Neural crest cell (in vitro differentiated cells): Measurements from ENCODE around the gene CCDC91. TPM values are rescaled to one million over a fixed set of nuclear protein-coding genes. Genes with fewer than 3 reads are reported as not detected.

ENCODE experiments used
- DNase-seq: peaks from one replicate; pipeline ENCODE4 v3.0.0; 2021; ENCODE audit warnings: low read depth, mixed read lengths, low spot score
- H3K27ac Mint-ChIP-seq: one replicate; pipeline ENCODE4 v1.8.0; 2021; ENCODE audit warnings: mild to moderate bottlenecking, mixed read lengths; ENCODE audit not compliant: unreplicated experiment
- H3K27me3 Mint-ChIP-seq: 2 replicates; pipeline ENCODE4 v1.8.0; 2021; ENCODE audit warnings: low read depth, mild to moderate bottlenecking, mixed read lengths
- H3K36me3 Mint-ChIP-seq: 2 replicates; pipeline ENCODE4 v1.8.0; 2021; ENCODE audit warnings: low read depth, mild to moderate bottlenecking, mixed read lengths
- H3K4me1 Mint-ChIP-seq: 2 replicates; pipeline ENCODE4 v1.8.0; 2021; ENCODE audit warnings: mixed read lengths
- H3K4me3 Mint-ChIP-seq: one replicate; pipeline ENCODE4 v1.8.0; 2021; ENCODE audit warnings: mild to moderate bottlenecking, mixed read lengths
- H3K9me3 Mint-ChIP-seq: 2 replicates; pipeline ENCODE4 v1.8.0; 2021; ENCODE audit warnings: mixed read lengths
- CTCF ChIP-seq: fragments of 200-600 bp; sonication (generic); conservative IDR thresholded peaks from 2 replicates; pipeline ENCODE4 v1.5.0; 2021; ENCODE audit warnings: antibody characterized with exemption, mild to moderate bottlenecking
- total RNA-seq: library from RNA; stranded (reverse); gene quantifications from 2 replicates; pipeline ENCODE4 v1.2.1, GENCODE V29; 2021

The CCDC91 gene
- total RNA-seq, 1 donor from 2014 or later: 13.9 TPM

- H3K4me1 Mint-ChIP-seq: no peaks in the 10 kb centered on the region
- no peak overlapping the region for H3K27ac Mint-ChIP-seq
- no peak overlapping the region for H3K4me3 Mint-ChIP-seq
- no peaks in the 10 kb centered on the region for H3K36me3 Mint-ChIP-seq
- no peaks in the 10 kb centered on the region for H3K27me3 Mint-ChIP-seq
- TF ChIP-seq CTCF: no peak
- H3K9me3 Mint-ChIP-seq: no peaks in the 10 kb centered on the region
- no peak for DNase-seq
These were observed 392.6 kb downstream of the CCDC91 start for GRCh38 chr12:28582672-28583376.

GRCh38 chr12:28583701-28584261 lies 393.5 kb downstream of the CCDC91 start:
- no peak for DNase-seq

GRCh38 chr12:28585146-28585545 lies 394.9 kb downstream of the CCDC91 start:
- no peaks in the 10 kb centered on the region for H3K27me3 Mint-ChIP-seq
- no peak overlapping the region for H3K27ac Mint-ChIP-seq
- no peaks in the 10 kb centered on the region for H3K36me3 Mint-ChIP-seq
- no peak for TF ChIP-seq CTCF
- no peak overlapping the region for H3K4me3 Mint-ChIP-seq
- H3K9me3 Mint-ChIP-seq: no peaks in the 10 kb centered on the region
- no peak for DNase-seq
- no peaks in the 10 kb centered on the region for H3K4me1 Mint-ChIP-seq

More at GRCh38 chr12:28583701-28584261, 393.5 kb downstream of the CCDC91 start:
- H3K4me3 Mint-ChIP-seq: no peak overlapping the region
- no peak overlapping the region for H3K27ac Mint-ChIP-seq
- no peaks in the 10 kb centered on the region for H3K27me3 Mint-ChIP-seq
- TF ChIP-seq CTCF: no peak
- no peaks in the 10 kb centered on the region for H3K4me1 Mint-ChIP-seq
- no peaks in the 10 kb centered on the region for H3K36me3 Mint-ChIP-seq
- H3K9me3 Mint-ChIP-seq: no peaks in the 10 kb centered on the region

GRCh38 chr12:28586481-28586880 lies 396.2 kb downstream of the CCDC91 start:
- H3K36me3 Mint-ChIP-seq: no peaks in the 10 kb centered on the region
- no peaks in the 10 kb centered on the region for H3K4me1 Mint-ChIP-seq
- H3K4me3 Mint-ChIP-seq: no peak overlapping the region
- no peak for DNase-seq
- no peaks in the 10 kb centered on the region for H3K27me3 Mint-ChIP-seq
- H3K27ac Mint-ChIP-seq: no peak overlapping the region
- TF ChIP-seq CTCF: no peak
- H3K9me3 Mint-ChIP-seq: no peaks in the 10 kb centered on the region

GRCh38 chr12:28591831-28592230 lies 401.6 kb downstream of the CCDC91 start:
- TF ChIP-seq CTCF: no peak
- no peaks in the 10 kb centered on the region for H3K4me1 Mint-ChIP-seq

More at GRCh38 chr12:28591831-28592230, 401.6 kb downstream of the CCDC91 start:
- H3K27ac Mint-ChIP-seq: no peak overlapping the region
- H3K4me3 Mint-ChIP-seq: no peak overlapping the region
- DNase-seq: no peak
- H3K9me3 Mint-ChIP-seq: peaks cover 8% of the 10 kb centered on the region
- no peaks in the 10 kb centered on the region for H3K27me3 Mint-ChIP-seq
- peaks cover 11% of the 10 kb centered on the region for H3K36me3 Mint-ChIP-seq

Other genes with a start within 250 kb of the CCDC91 start
- gene PTHLH, start 217.7 kb upstream of the CCDC91 start, total RNA-seq: 0.27 and 0.56 TPM in 2 replicates